AG04450 (cell line): ENCODE measurements around the gene COX4I2. TPM values are rescaled to one million over a fixed set of nuclear protein-coding genes. Genes with fewer than 3 reads are reported as not detected.

Experiments
- CTCF ChIA-PET: fragments of 300-600, 350-600 bp; formaldehyde crosslinking; extraction: SDS; loops from one replicate; lab custom pipeline; 2022; ENCODE audit warnings: antibody characterized with exemption, inconsistent platforms; lab: Charles Lee
- POLR2A ChIA-PET: fragments of 350-600 bp; formaldehyde crosslinking; extraction: SDS; loops from one replicate; lab custom pipeline; 2021; ENCODE audit warnings: antibody characterized with exemption, inconsistent platforms; lab: Yijun Ruan, JAX
- DNase-seq: peaks from one replicate; pipeline ENCODE4 v3.0.0-alpha.2; 2011; ENCODE audit warnings: low read depth, low spot score
- H3K27ac ChIP-seq: one replicate; pipeline ENCODE4 v1.5.1; 2012; ENCODE audit warnings: low read depth, low read length, control low read depth
- H3K27me3 ChIP-seq: one replicate; pipeline ENCODE4 v1.6.0; 2012; ENCODE audit warnings: low read length; ENCODE audit not compliant: control insufficient read depth, insufficient read depth
- H3K4me3 ChIP-seq: 2 replicates; pipeline ENCODE4 v1.5.1; 2011; ENCODE audit warnings: mild to moderate bottlenecking, low read depth, low read length, control low read depth
- H3K9me3 ChIP-seq: 2 replicates; pipeline ENCODE4 v1.5.1; 2012; ENCODE audit warnings: low read length; ENCODE audit not compliant: control insufficient read depth, insufficient read depth
- polyA plus RNA-seq: library from polyadenylated mRNA; depleted of rRNA; stranded (reverse); fragments of >200 nt; gene quantifications from 2 replicates; pipeline ENCODE4 v1.2.3, GENCODE V29; 2011
- TF ChIP-seq, protein P1 (sequence below): IDR thresholded peaks from 2 replicates; pipeline ENCODE4 v1.5.1; 2011; ENCODE audit warnings: low read depth, low read length, control low read depth, inconsistent platforms

COX4I2 gene
- polyA plus RNA-seq, 1 experiment: not detected

DNA sequence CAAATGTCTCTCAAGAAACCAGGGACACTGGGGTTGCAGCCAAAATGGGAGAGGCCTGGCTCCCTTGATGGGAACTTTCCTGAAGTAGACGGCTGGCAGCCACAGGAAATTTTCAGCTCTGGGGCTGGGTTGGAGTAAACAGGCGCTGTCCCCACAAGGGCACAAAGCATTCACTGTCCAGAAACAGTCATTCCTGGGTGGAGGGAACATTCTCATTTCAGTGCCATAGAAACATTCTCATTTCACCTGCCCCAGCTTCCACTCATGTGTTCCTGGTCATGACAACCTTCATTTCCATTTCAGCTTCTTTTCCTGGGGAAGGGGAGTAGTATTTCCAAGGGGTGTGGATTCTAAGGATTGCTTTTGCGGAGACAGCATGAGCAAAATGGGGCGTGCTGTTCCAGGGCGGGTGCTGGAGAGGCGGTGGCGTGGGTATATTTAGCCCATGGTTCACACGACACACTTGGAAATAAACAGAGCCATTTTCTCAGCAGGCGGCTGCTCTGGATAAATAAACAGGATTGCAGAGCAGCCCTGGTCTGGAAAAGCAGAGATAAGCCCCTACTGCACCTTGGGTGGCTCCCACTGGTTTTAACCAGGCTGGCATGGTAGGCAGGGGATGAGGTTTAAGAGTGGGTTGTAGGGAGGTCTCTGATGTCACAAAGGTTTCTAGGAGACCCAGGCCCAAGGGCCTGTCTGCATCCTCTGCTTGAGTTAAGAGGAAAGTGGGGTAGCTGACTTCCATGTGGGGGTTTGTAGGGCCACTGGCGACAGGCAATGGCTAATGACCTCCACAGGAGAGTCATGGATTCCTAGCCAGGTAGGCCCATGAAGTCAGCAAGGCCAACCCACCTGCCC lies 32.9 kb downstream of the COX4I2 start:
- CTCF ChIA-PET: interaction anchor here (0.8 to 3.1 kb wide), 2 partner anchors 9 to 53 kb away, joined by 4 to 18 read pairs; no protein-coding TSS in a partner anchor
- TF ChIP-seq, protein P1, sequence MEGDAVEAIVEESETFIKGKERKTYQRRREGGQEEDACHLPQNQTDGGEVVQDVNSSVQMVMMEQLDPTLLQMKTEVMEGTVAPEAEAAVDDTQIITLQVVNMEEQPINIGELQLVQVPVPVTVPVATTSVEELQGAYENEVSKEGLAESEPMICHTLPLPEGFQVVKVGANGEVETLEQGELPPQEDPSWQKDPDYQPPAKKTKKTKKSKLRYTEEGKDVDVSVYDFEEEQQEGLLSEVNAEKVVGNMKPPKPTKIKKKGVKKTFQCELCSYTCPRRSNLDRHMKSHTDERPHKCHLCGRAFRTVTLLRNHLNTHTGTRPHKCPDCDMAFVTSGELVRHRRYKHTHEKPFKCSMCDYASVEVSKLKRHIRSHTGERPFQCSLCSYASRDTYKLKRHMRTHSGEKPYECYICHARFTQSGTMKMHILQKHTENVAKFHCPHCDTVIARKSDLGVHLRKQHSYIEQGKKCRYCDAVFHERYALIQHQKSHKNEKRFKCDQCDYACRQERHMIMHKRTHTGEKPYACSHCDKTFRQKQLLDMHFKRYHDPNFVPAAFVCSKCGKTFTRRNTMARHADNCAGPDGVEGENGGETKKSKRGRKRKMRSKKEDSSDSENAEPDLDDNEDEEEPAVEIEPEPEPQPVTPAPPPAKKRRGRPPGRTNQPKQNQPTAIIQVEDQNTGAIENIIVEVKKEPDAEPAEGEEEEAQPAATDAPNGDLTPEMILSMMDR: no peak
- Histone ChIP-seq H3K4me3 (no peak overlapping the region), H3K27me3 (no peaks in the 10 kb centered on the region), H3K9me3 (no peaks in the 10 kb centered on the region), H3K27ac (peak overlapping the region; percentile 39)
- DNase-seq: no peak
- POLR2A ChIA-PET: interaction anchor here (0.6 to 1.0 kb wide), 2 partner anchors 48 to 53 kb away, joined by 3 to 5 read pairs; no protein-coding TSS in a partner anchor

DNA sequence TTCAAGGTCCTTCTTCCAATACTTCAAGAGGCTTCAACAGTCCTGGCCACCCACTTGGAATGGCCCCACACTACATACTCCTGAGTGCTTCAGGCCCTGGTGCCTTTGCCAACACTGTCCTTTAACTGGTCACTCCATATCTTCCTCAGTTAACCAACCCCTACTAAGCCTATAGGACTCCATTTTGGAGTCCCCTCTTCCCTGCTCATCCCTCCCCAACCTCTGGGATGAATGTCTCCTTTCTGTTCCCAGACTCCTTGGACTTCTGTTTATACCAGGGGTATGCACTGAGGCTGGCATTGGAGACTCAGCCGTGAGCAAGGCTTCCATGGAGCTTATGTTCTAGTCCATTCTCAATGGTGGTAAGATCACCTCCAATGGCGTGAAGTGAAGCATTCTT lies 33.6 kb downstream of the COX4I2 start:
- POLR2A ChIA-PET: no interaction called here

DNA sequence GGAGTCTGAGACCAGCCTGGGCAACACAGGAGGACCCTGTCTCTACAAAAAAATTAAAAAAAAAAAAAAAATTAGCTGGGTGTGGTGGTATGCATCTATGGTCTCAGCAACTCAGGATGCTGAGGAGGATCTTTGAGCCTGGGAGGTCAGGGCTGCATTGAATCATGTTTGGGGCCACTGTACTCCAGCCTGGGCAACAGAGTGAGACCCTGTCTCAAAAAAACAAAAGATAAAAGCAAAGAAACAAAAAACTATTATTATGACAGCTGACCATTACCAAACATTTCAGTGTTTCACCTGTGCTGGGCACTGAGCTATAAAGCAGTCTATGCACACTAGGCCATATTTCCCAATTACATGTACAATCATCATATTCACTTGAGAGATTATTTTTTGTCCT lies 35.7 kb downstream of the COX4I2 start:
- no peaks in the 10 kb centered on the region for H3K27me3 ChIP-seq
- H3K27ac ChIP-seq: no peak overlapping the region
- TF ChIP-seq, protein P1: no peak
- no peak for DNase-seq
- ChIA-PET CTCF (interaction anchor here (1.4 to 3.5 kb wide), 3 partner anchors 12 to 50 kb away, joined by 4 to 25 read pairs (median 11); no protein-coding TSS in a partner anchor), POLR2A (no interaction called here)
- H3K9me3 ChIP-seq: no peaks in the 10 kb centered on the region
- no peak overlapping the region for H3K4me3 ChIP-seq

More for the DNA sequence above, 33.6 kb downstream of the COX4I2 start:
- H3K9me3 ChIP-seq: no peaks in the 10 kb centered on the region
- no peak for DNase-seq
- TF ChIP-seq, protein P1: no peak
- H3K27ac ChIP-seq: no peak overlapping the region
- H3K27me3 ChIP-seq: no peaks in the 10 kb centered on the region
- CTCF ChIA-PET: interaction anchor here (3.1 kb wide), 1 partner anchor 10 kb away, joined by 18 read pairs; no protein-coding TSS in a partner anchor
- no peak overlapping the region for H3K4me3 ChIP-seq

DNA sequence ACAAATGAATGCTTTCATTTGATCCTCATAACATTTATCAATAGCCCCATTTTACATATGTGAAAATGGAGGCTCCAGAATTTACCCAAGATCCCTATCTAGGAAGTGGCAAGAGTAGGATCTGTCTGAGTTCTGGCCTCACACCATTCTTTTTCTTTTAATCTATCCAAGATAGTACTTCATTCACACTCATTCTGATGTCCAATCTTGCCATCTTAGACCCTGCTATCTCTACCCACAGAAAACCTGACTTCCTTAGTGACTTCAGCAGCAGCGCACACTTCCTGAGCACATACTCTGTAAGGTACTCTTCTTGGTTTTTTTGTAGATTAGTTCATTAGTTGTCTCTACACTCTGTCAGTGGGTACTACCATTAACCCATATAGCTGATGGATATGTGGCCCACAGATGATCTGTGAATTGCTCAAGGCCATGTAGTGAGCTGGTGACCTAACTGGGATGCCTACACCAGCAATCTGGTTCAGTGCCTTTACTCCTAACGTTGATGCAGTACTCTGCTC lies 36.3 kb downstream of the COX4I2 start:
- DNase-seq: no peak
- Histone ChIP-seq H3K27ac (no peak overlapping the region), H3K27me3 (no peaks in the 10 kb centered on the region), H3K4me3 (no peak overlapping the region), H3K9me3 (no peaks in the 10 kb centered on the region)
- TF ChIP-seq, protein P1: no peak
- ChIA-PET POLR2A (no interaction called here), CTCF (interaction anchor here (0.7 to 3.5 kb wide), 4 partner anchors 12 to 54 kb away, joined by 4 to 25 read pairs (median 8); no protein-coding TSS in a partner anchor)
